IMR-90 (cell line): ENCODE data around the gene IFNLR1. TPM values are rescaled to one million over a fixed set of nuclear protein-coding genes. Genes with fewer than 3 reads are reported as not detected.
A peak's percentile ranks its signal among the peaks of the same experiment; 100 is the strongest.

Source experiments
- ATAC-seq: fragments of 200-7000 bp; cut with Tn5 transposase; 2 replicates; pipeline ENCODE4 v1.9.1; 2020; ENCODE audit warnings: low read depth, mild to moderate bottlenecking, moderate library complexity
- BruUV-seq: library from RNA; stranded (reverse); fragments of 400-500 nt; replicated peaks from 2 replicates; lab custom pipeline; 2021; lab: Mats Ljungman, UMichigan
- CTCF ChIA-PET: fragments of 300-600 bp; formaldehyde crosslinking; extraction: SDS; loops from one replicate; lab custom pipeline; 2021; ENCODE audit warnings: antibody characterized with exemption; lab: Yijun Ruan, JAX
- POLR2A ChIA-PET: fragments of 300-600 bp; sonication (Branson Sonifier 250); formaldehyde crosslinking; loops from one replicate; lab custom pipeline; 2022; ENCODE audit warnings: antibody characterized with exemption; ENCODE audit not compliant: unreplicated experiment; lab: Charles Lee
- DNase-seq: peaks from one replicate; pipeline ENCODE4 v3.0.0; 2013
- H2AFZ ChIP-seq: replicated peaks from 2 replicates; pipeline ENCODE3; 2013; ENCODE audit warnings: low read length, mild to moderate bottlenecking; ENCODE audit not compliant: poor library complexity
- H2AK5ac ChIP-seq: 2 replicates; pipeline ENCODE4 v1.6.1; 2013; ENCODE audit warnings: low read depth, low read length, inconsistent platforms
- H2AK9ac ChIP-seq: replicated peaks from 2 replicates; pipeline ENCODE3; 2013; ENCODE audit warnings: mild to moderate bottlenecking, low read depth, low read length, moderate library complexity; ENCODE audit not compliant: poor library complexity
- H2BK120ac ChIP-seq: 2 replicates; pipeline ENCODE4 v1.6.1; 2013; ENCODE audit warnings: low read depth, low read length, inconsistent platforms
- H2BK15ac ChIP-seq: 3 replicates; pipeline ENCODE4 v1.6.1; 2013; ENCODE audit warnings: low read depth, low read length, inconsistent platforms
- H2BK20ac ChIP-seq: 2 replicates; pipeline ENCODE4 v1.6.1; 2013; ENCODE audit warnings: low read depth, mild to moderate bottlenecking, inconsistent platforms, low read length, moderate library complexity
- H2BK5ac ChIP-seq: 2 replicates; pipeline ENCODE4 v1.6.1; 2013; ENCODE audit warnings: mild to moderate bottlenecking, low read depth, low read length, inconsistent platforms; ENCODE audit not compliant: poor library complexity, severe bottlenecking
- H3K14ac ChIP-seq: replicated peaks from 2 replicates; pipeline ENCODE4 v1.6.1; 2013; ENCODE audit warnings: low read depth, low read length, inconsistent platforms
- H3K18ac ChIP-seq: 2 replicates; pipeline ENCODE4 v1.6.1; 2013; ENCODE audit warnings: low read depth, low read length, control low read depth
- H3K23ac ChIP-seq: 2 replicates; pipeline ENCODE4 v1.6.1; 2013; ENCODE audit warnings: low read depth, low read length, inconsistent platforms
- H3K27ac ChIP-seq: 2 replicates; pipeline ENCODE4 v1.5.1; 2013; ENCODE audit warnings: mild to moderate bottlenecking, control low read depth, low read length; ENCODE audit not compliant: insufficient read depth
- H3K27me3 ChIP-seq: 2 replicates; pipeline ENCODE4 v1.6.1; 2013; ENCODE audit warnings: low read length; ENCODE audit not compliant: control insufficient read depth, insufficient read depth
- H3K36me3 ChIP-seq: 2 replicates; pipeline ENCODE4 v1.6.1; 2013; ENCODE audit warnings: low read length, mixed read lengths; ENCODE audit not compliant: control insufficient read depth, insufficient read depth
- H3K4ac ChIP-seq: 2 replicates; pipeline ENCODE4 v1.6.1; 2013; ENCODE audit warnings: low read depth, low read length, inconsistent platforms
- H3K4me1 ChIP-seq: 2 replicates; pipeline ENCODE4 v1.6.1; 2013; ENCODE audit warnings: low read length, mixed read lengths; ENCODE audit not compliant: control insufficient read depth, insufficient read depth
- H3K4me2 ChIP-seq: 2 replicates; pipeline ENCODE4 v1.6.1; 2013; ENCODE audit warnings: low read depth, mild to moderate bottlenecking, control low read depth, low read length, moderate library complexity
- H3K4me3 ChIP-seq: 2 replicates; pipeline ENCODE4 v1.5.1; 2013; ENCODE audit warnings: low read depth, mild to moderate bottlenecking, control low read depth, low read length, moderate library complexity; ENCODE audit not compliant: insufficient read depth
- H3K56ac ChIP-seq: 2 replicates; pipeline ENCODE4 v1.6.1; 2013; ENCODE audit warnings: low read length, inconsistent platforms; ENCODE audit not compliant: insufficient read depth; ENCODE audit errors: extremely low read depth
- H3K79me1 ChIP-seq, 2 experiments: 2 replicates each; pipeline ENCODE4 v1.6.1; 2013; ENCODE audit warnings: low read length in 2 of 2, inconsistent platforms in 1 of 2, low read depth in 1 of 2
- H3K9ac ChIP-seq: 2 replicates; pipeline ENCODE4 v1.6.1; 2013; ENCODE audit warnings: low read depth, low read length, control low read depth
- H3K9me1 ChIP-seq: 2 replicates; pipeline ENCODE4 v1.6.1; 2013; ENCODE audit warnings: low read length, inconsistent platforms; ENCODE audit not compliant: insufficient read depth
- H3K9me3 ChIP-seq: 2 replicates; pipeline ENCODE4 v1.6.1; 2013; ENCODE audit warnings: low read length; ENCODE audit not compliant: control insufficient read depth, insufficient read depth
- H4K20me1 ChIP-seq: 2 replicates; pipeline ENCODE4 v1.6.1; 2013; ENCODE audit warnings: low read length, inconsistent platforms; ENCODE audit not compliant: insufficient read depth
- H4K5ac ChIP-seq: 2 replicates; pipeline ENCODE4 v1.6.1; 2013; ENCODE audit warnings: mild to moderate bottlenecking, low read depth, low read length, control low read depth
- H4K8ac ChIP-seq, 2 experiments: 2 replicates each; pipeline ENCODE4 v1.6.1; 2013; ENCODE audit warnings: low read depth in 2 of 2, low read length in 2 of 2, control low read depth in 1 of 2, inconsistent platforms in 1 of 2
- H4K91ac ChIP-seq: 2 replicates; pipeline ENCODE4 v1.6.1; 2013; ENCODE audit warnings: low read depth, low read length, inconsistent platforms; ENCODE audit not compliant: insufficient read depth
- BHLHE40 ChIP-seq: fragments of 150-350 bp; IDR thresholded peaks from 2 replicates; pipeline ENCODE4 v1.6.1; 2016; ENCODE audit warnings: mild to moderate bottlenecking, low read depth, low read length
- CEBPB ChIP-seq: IDR thresholded peaks from 2 replicates; pipeline ENCODE4 v1.6.1; 2012; ENCODE audit warnings: low read depth, low read length, improper control_type of control experiment
- CHD1 ChIP-seq: IDR thresholded peaks from 2 replicates; pipeline ENCODE4 v1.6.1; 2012; ENCODE audit warnings: low read depth, low read length, improper control_type of control experiment
- CTCF ChIP-seq: conservative IDR thresholded peaks from 2 replicates; pipeline ENCODE4 v1.5.1; 2012; ENCODE audit warnings: mild to moderate bottlenecking, low read depth, low read length, improper control_type of control experiment
- FOS ChIP-seq: fragments of 150-350 bp; IDR thresholded peaks from 2 replicates; pipeline ENCODE4 v1.6.1; 2016; ENCODE audit warnings: low read depth, low read length
- MAFK ChIP-seq: IDR thresholded peaks from 2 replicates; pipeline ENCODE4 v1.6.1; 2012; ENCODE audit warnings: low read depth, low read length, improper control_type of control experiment
- MXI1 ChIP-seq: IDR thresholded peaks from 2 replicates; pipeline ENCODE4 v1.6.1; 2012; ENCODE audit warnings: low read depth, mild to moderate bottlenecking, low read length, moderate library complexity, borderline replicate concordance
- POLR2A ChIP-seq: IDR thresholded peaks from 2 replicates; pipeline ENCODE4 v1.6.1; 2012; ENCODE audit warnings: mild to moderate bottlenecking, low read depth, low read length
- RAD21 ChIP-seq: IDR thresholded peaks from 2 replicates; pipeline ENCODE4 v1.6.1; 2012; ENCODE audit warnings: low read length, improper control_type of control experiment
- RCOR1 ChIP-seq: IDR thresholded peaks from 2 replicates; pipeline ENCODE4 v1.6.1; 2012; ENCODE audit warnings: mild to moderate bottlenecking, low read length, improper control_type of control experiment; ENCODE audit not compliant: insufficient replicate concordance
- RFX5 ChIP-seq: IDR thresholded peaks from 2 replicates; pipeline ENCODE4 v1.8.0; 2012; ENCODE audit warnings: low read depth, mild to moderate bottlenecking, low read length, moderate library complexity
- SMC3 ChIP-seq: fragments of 150-350 bp; IDR thresholded peaks from 2 replicates; pipeline ENCODE4 v1.6.1; 2016; ENCODE audit warnings: low read depth, mild to moderate bottlenecking, antibody characterized with exemption, low read length, moderate library complexity
- USF2 ChIP-seq: fragments of 150-350 bp; IDR thresholded peaks from 2 replicates; pipeline ENCODE4 v1.6.1; 2017; ENCODE audit warnings: mild to moderate bottlenecking, antibody characterized with exemption, low read length, low read depth
- WGBS, 2 experiments: methylation state at CpG; one replicate each; pipeline versions ENCODE4 v1.1.5 to v1.1.7; 2013; ENCODE audit warnings: missing lambda C conversion rate in 2 of 2; ENCODE audit not compliant: insufficient read length in 1 of 2; ENCODE audit errors: extremely low coverage in 2 of 2; 5-methylcytosine and 5-hydroxymethylcytosine counted together
- dilution Hi-C: fragments of 300-500 bp; cut with HindIII; formaldehyde crosslinking; loops from one replicate; pipeline ENCODE4 v1.14.3; 2018; ENCODE audit warnings: low sequenced_read_pairs; ENCODE audit not compliant: unreplicated experiment
- in situ Hi-C: fragments of 300-500 bp; cut with MboI; formaldehyde crosslinking; loops from 3 replicates; pipeline ENCODE4 v1.14.3; 2019; ENCODE audit warnings: low sequenced_read_pairs, inconsistent platforms, mixed read lengths
- intact Hi-C: fragments of 100-400 bp; cut with micrococcal nuclease; formaldehyde crosslinking; loops from 2 replicates; pipeline ENCODE4 v1.10.0; 2022
- polyA plus RNA-seq, 3 experiments: library from polyadenylated mRNA; depleted of rRNA; stranded (reverse); fragments of >200 nt; gene quantifications; 2 replicates each; pipeline ENCODE4 v1.2.3, GENCODE V29; 2012; ENCODE audit warnings: low replicate concordance in 1 of 3
- total RNA-seq: library from RNA; depleted of rRNA; stranded (reverse); fragments of >200 nt; gene quantifications from 2 replicates; pipeline ENCODE4 v1.2.3, GENCODE V29; 2012

The IFNLR1 gene
- total and polyA plus RNA-seq, 2 of the 4 experiments (the other 2 are of a cell fraction), result not detected

DNA sequence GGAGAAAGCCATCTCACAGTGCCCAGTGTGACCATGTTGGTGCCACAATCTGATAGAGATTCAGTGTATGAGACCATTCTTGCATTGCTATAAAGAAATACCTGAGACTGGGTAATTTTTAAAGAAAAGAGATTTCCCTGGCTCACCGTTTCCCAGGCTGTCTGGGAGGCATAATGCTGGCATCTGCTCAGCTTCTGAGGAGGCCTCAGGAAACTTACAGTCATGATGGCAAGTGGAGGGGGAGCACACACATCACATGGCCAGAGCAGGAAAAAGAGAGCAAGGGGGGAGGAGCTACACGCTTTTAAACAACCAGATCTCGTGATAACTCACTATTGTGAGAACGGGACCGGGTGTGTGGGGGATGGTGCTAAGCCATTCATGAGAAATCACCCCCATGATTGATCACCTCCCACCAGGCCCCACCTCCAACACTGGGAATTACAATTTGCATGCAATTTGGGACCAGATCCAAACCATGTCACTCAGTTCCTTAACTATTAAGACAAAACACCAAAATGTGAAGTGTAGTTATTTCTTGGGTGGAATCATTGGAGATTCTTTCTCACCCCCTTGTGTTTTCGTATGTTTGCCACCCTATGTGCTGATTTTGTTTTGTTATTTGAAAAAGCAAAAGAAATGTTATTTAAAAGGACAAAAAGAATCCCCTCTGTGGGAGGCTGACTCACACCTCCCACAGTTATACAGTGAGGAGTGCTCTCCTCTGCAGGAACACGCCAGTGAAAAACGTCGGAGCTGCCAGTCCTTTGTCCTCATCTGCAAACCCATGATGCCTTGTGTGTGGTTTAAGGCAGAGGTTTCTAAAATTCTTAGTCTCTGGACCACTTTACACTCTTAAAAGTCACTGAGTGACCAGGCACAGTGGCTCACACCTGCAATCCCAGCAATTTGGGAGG, 46.9 kb upstream of the IFNLR1 start:
- no TSS peak for BruUV-seq
- Histone ChIP-seq H3K4me1 (peaks cover 2% of the 10 kb centered on the region; the same call in 1 of the 2 replicates), H3K4me2 (no peak overlapping the region), H3K36me3 (no peaks in the 10 kb centered on the region), H4K91ac (no peak overlapping the region), H3K27ac (no peak overlapping the region), H3K9me1 (peaks cover 7% of the 10 kb centered on the region; the same call in 1 of the 2 replicates), H3K27me3 (peaks cover 13% of the 10 kb centered on the region), H4K5ac (no peak overlapping the region), H2BK15ac (no peak overlapping the region), H2BK120ac (no peak overlapping the region), H4K8ac (no peak overlapping the region), H2BK20ac (no peak overlapping the region), H3K79me1 (no peaks in the 10 kb centered on the region), H2AFZ (no peak overlapping the region), H3K56ac (no peak overlapping the region), H3K4ac (no peak overlapping the region), H3K9me3 (no peaks in the 10 kb centered on the region; the same call in 1 of the 2 replicates), H3K18ac (no peak overlapping the region), H2AK9ac (no peak overlapping the region), H3K9ac (no peak overlapping the region), H3K23ac (no peak overlapping the region), H3K4me3 (no peak overlapping the region), H4K20me1 (no peaks in the 10 kb centered on the region), H2BK5ac (no peak overlapping the region), H3K14ac (no peak overlapping the region), H2AK5ac (no peak overlapping the region)
- dilution Hi-C loops (no loop called here), intact Hi-C loops (no loop called here), in situ Hi-C loops (no loop called here)
- POLR2A ChIA-PET, result no interaction called here
- no peak for ATAC-seq
- CTCF ChIA-PET, result no interaction called here
- peak; percentile 6 for DNase-seq
- no peak for TF ChIP-seq POLR2A
- TF ChIP-seq SMC3, result no peak
- no peak for TF ChIP-seq MXI1
- no peak for TF ChIP-seq RCOR1
- no peak for TF ChIP-seq RAD21
- TF ChIP-seq RFX5, result no peak
- no peak for TF ChIP-seq FOS
- TF ChIP-seq CTCF, result no peak
- no peak for TF ChIP-seq CHD1
- no peak for TF ChIP-seq USF2
- TF ChIP-seq MAFK, result no peak
- TF ChIP-seq CEBPB, result no peak
- no peak for TF ChIP-seq BHLHE40
- WGBS, 2 experiments, result 80% methylated on average over 1 of the region's 9 CpGs; no CpG with 5 or more reads in 1 of the 2 experiments
